Measurements from ENCODE around the gene RAB39A.

RAB39A gene

GRCh38 chr11:107996006-107996776 is 67.9 kb downstream of the RAB39A start:
- H3K27ac ChIP-seq, result no peak overlapping the region
- no peak for TF ChIP-seq CTCF (IDR thresholded peaks at IDR 0.05)
- DNase-seq (ENCODE audit: low spot score), result no peak
- no peak overlapping the region for H3K4me3 ChIP-seq

GRCh38 chr11:107998761-107999160 is 70.5 kb downstream of the RAB39A start:
- H3K27ac ChIP-seq, result no peak overlapping the region
- no peak for TF ChIP-seq CTCF (IDR thresholded peaks at IDR 0.05)
- DNase-seq (ENCODE audit: low spot score), result no peak
- no peak overlapping the region for H3K4me3 ChIP-seq

GRCh38 chr11:107999759-108000455 is 71.7 kb downstream of the RAB39A start:
- DNase-seq (ENCODE audit: low spot score), result no peak
- no peak for TF ChIP-seq CTCF (IDR thresholded peaks at IDR 0.05)
- Histone ChIP-seq H3K4me3 (no peak overlapping the region), H3K27ac (no peak overlapping the region)

- TF ChIP-seq CTCF (IDR thresholded peaks at IDR 0.05), result no peak
- no peak for DNase-seq (ENCODE audit: low spot score)
Measured at GRCh38 chr11:108002476-108002875, 74.2 kb downstream of the RAB39A start.

GRCh38 chr11:108003623-108004022 is 75.4 kb downstream of the RAB39A start:
- no peak for TF ChIP-seq CTCF (IDR thresholded peaks at IDR 0.05)
- H3K27ac ChIP-seq, result no peak overlapping the region
- no peak for DNase-seq (ENCODE audit: low spot score)
- H3K4me3 ChIP-seq, result no peak overlapping the region

More at GRCh38 chr11:108002476-108002875, 74.2 kb downstream of the RAB39A start:
- Histone ChIP-seq H3K27ac (no peak overlapping the region), H3K4me3 (no peak overlapping the region)

GRCh38 chr11:108007819-108008218 is 79.6 kb downstream of the RAB39A start:
- Histone ChIP-seq H3K4me3 (no peak overlapping the region), H3K27ac (no peak overlapping the region)
- DNase-seq (ENCODE audit: low spot score), result no peak
- TF ChIP-seq CTCF (IDR thresholded peaks at IDR 0.05), result no peak
